GM06990 (cell line): ENCODE results near the gene MAGI2.

Experiments
- DNase-seq: peaks from one replicate; pipeline ENCODE4 v3.0.0-alpha.2; 2011; ENCODE audit not compliant: insufficient read length; ENCODE audit errors: extremely low read depth
- H3K27me3 ChIP-seq: replicated peaks from 2 replicates; pipeline ENCODE4 v1.6.0; 2011; ENCODE audit warnings: low read length; ENCODE audit not compliant: control insufficient read depth, insufficient read depth
- H3K36me3 ChIP-seq: 2 replicates; pipeline ENCODE4 v1.5.1; 2011; ENCODE audit warnings: low read length; ENCODE audit not compliant: control insufficient read depth, insufficient read depth
- H3K4me3 ChIP-seq: replicated peaks from 2 replicates; pipeline ENCODE4 v1.5.1; 2011; ENCODE audit warnings: low read depth, mild to moderate bottlenecking, control low read depth, low read length
- CTCF ChIP-seq: IDR thresholded peaks from 2 replicates; pipeline ENCODE4 v1.5.1; 2011; ENCODE audit warnings: low read length, control low read depth, mild to moderate bottlenecking, inconsistent platforms; ENCODE audit not compliant: insufficient read depth, poor library complexity, severe bottlenecking

The MAGI2 gene

GRCh38 chr7:79137942-79138341 lies 315.5 kb downstream of the MAGI2 start:
- no peaks in the 10 kb centered on the region for H3K27me3 ChIP-seq
- H3K4me3 ChIP-seq: no peak overlapping the region
- TF ChIP-seq CTCF: no peak
- no peaks in the 10 kb centered on the region for H3K36me3 ChIP-seq
- no peak for DNase-seq

GRCh38 chr7:79132844-79133451 lies 320.5 kb downstream of the MAGI2 start:
- no peaks in the 10 kb centered on the region for H3K36me3 ChIP-seq
- no peak for DNase-seq
- no peak for TF ChIP-seq CTCF
- H3K27me3 ChIP-seq: no peaks in the 10 kb centered on the region
- H3K4me3 ChIP-seq: no peak overlapping the region

- TF ChIP-seq CTCF: no peak
- no peaks in the 10 kb centered on the region for H3K36me3 ChIP-seq
- no peak overlapping the region for H3K4me3 ChIP-seq
- DNase-seq: no peak
- no peaks in the 10 kb centered on the region for H3K27me3 ChIP-seq
Measured at GRCh38 chr7:79130715-79131114, 322.8 kb downstream of the MAGI2 start.

GRCh38 chr7:79124331-79124730 lies 329.1 kb downstream of the MAGI2 start:
- no peaks in the 10 kb centered on the region for H3K27me3 ChIP-seq
- no peak for DNase-seq
- H3K36me3 ChIP-seq: no peaks in the 10 kb centered on the region
- no peak for TF ChIP-seq CTCF
- no peak overlapping the region for H3K4me3 ChIP-seq

GRCh38 chr7:79118143-79118542 lies 335.3 kb downstream of the MAGI2 start:
- no peaks in the 10 kb centered on the region for H3K27me3 ChIP-seq
- H3K4me3 ChIP-seq: no peak overlapping the region
- no peak for TF ChIP-seq CTCF
- DNase-seq: no peak
- no peaks in the 10 kb centered on the region for H3K36me3 ChIP-seq

- H3K36me3 ChIP-seq: no peaks in the 10 kb centered on the region
- no peak overlapping the region for H3K4me3 ChIP-seq
- TF ChIP-seq CTCF: no peak
- no peak for DNase-seq
- H3K27me3 ChIP-seq: no peaks in the 10 kb centered on the region; the same call in 1 of the 2 replicates
Measured at GRCh38 chr7:79096361-79096805, 357.1 kb downstream of the MAGI2 start.
